ENCODE measurements around the gene ADGRL2. TPM values are rescaled to one million over a fixed set of nuclear protein-coding genes. Genes with fewer than 3 reads are reported as not detected.

Gene ADGRL2
- total RNA-seq, 1 experiment from 2014 or later: 0.51 TPM

DNA sequence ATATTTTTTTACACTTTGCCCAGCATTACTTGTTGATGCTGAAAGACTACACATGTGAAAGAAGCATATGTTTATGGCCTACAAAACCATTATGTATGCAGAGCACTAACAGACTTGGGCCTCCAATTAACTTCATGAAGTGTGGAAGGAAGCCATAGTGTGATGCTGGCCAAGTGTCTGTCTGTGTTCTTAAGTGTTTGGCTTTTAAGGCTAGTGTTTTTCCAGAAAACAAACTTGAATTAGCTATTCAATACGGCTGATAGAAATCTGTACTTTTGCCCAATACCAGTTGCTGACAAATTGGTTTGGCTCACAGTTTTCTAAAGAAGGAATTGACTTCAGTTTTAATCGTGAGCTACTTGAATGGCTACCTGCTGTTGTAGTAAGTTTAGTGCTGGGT, 136.1 kb downstream of the ADGRL2 start:
- Histone ChIP-seq H4K20me1 (ENCODE audit: low read length) (no peaks in the 10 kb centered on the region), H3K79me2 (ENCODE audit: low read length) (no peaks in the 10 kb centered on the region), H3K4me1 (ENCODE audit: insufficient read depth, low read length) (no peaks in the 10 kb centered on the region), H3K9ac (ENCODE audit: low read length) (no peak overlapping the region), H3K4me2 (ENCODE audit: low read length) (no peak overlapping the region), H3K9me3 (ENCODE audit: low read length) (no peaks in the 10 kb centered on the region), H3K36me3 (ENCODE audit: low read depth, low read length) (no peaks in the 10 kb centered on the region), H3F3A (ENCODE audit: low read length, unreplicated experiment) (no peaks in the 10 kb centered on the region), H2AFZ (ENCODE audit: low read length) (no peak overlapping the region), H3K4me3 (ENCODE audit: low read length) (no peak overlapping the region), H3K27me3 (ENCODE audit: low read length) (peaks cover 49% of the 10 kb centered on the region), H3K27ac (ENCODE audit: low read length) (no peak overlapping the region), H3K9me2 (replicated peaks; ENCODE audit: low read length) (no peaks in the 10 kb centered on the region)
- TF ChIP-seq EZH2 (IDR thresholded peaks at IDR 0.05; ENCODE audit: low read length, unreplicated experiment) (no peak), CTCF (conservative IDR thresholded peaks at IDR 0.05; ENCODE audit: low read depth, low read length) (no peak), EZH2phosphoT487 (IDR thresholded peaks at IDR 0.05; ENCODE audit: borderline replicate concordance, low read length) (no peak)
- ATAC-seq (no peak), DNase-seq (no peak)
- CTCF ChIA-PET: no interaction called here
- BruUV-seq (replicated peaks): no TSS peak
- intact Hi-C loops (cut with micrococcal nuclease): no loop called here
- POLR2A ChIA-PET (ENCODE audit: unreplicated experiment): no interaction called here

DNA sequence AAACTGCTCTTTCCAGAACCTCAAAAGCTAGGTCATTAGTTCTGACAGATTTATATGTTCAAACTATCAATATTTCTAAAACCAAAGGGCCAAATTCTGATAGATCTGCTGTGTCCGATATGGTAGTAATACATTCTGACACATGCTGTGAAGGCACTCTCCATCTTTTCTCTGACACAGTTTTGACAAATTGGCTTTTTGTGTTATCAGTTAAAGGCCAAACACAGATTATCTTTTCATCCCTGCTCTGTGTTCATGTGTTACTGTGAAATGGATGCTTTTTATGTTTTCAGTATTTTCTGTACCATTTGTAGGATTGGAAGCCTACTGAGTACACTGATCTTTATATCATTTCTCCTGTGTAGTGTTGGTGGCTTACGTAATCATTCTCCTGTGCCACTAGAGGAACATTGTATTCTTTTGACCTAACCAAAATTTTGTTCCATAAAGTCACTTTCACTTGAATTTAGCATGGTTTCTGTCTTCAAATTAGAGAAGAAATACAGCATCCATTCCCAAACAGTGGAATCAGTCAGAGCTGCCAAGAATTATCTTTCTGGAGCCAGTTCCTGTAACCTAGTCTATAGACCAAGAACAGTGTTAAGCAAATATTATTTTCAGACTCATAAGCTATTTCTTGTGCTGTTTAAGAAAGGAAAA, 137.2 kb downstream of the ADGRL2 start:
- ATAC-seq (no peak), DNase-seq (no peak)
- intact Hi-C loops (cut with micrococcal nuclease): no loop called here
- no peak overlapping the region for H2AFZ ChIP-seq (ENCODE audit: low read length)
- POLR2A ChIA-PET (ENCODE audit: unreplicated experiment): no interaction called here
- no peaks in the 10 kb centered on the region for H3F3A ChIP-seq (ENCODE audit: low read length, unreplicated experiment)
- H3K4me3 ChIP-seq (ENCODE audit: low read length): no peak overlapping the region
- CTCF ChIA-PET: no interaction called here
- H3K79me2 ChIP-seq (ENCODE audit: low read length): no peaks in the 10 kb centered on the region
- H4K20me1 ChIP-seq (ENCODE audit: low read length): no peaks in the 10 kb centered on the region
- H3K27me3 ChIP-seq (ENCODE audit: low read length): peaks cover 50% of the 10 kb centered on the region
- no peak overlapping the region for H3K9ac ChIP-seq (ENCODE audit: low read length)
- H3K4me1 ChIP-seq (ENCODE audit: insufficient read depth, low read length): no peaks in the 10 kb centered on the region
- H3K9me3 ChIP-seq (ENCODE audit: low read length): no peaks in the 10 kb centered on the region
- no peaks in the 10 kb centered on the region for H3K36me3 ChIP-seq (ENCODE audit: low read depth, low read length)
- no peak overlapping the region for H3K4me2 ChIP-seq (ENCODE audit: low read length)
- no peaks in the 10 kb centered on the region for H3K9me2 ChIP-seq (replicated peaks; ENCODE audit: low read length)
- no peak for TF ChIP-seq EZH2phosphoT487 (IDR thresholded peaks at IDR 0.05; ENCODE audit: borderline replicate concordance, low read length)
- TF ChIP-seq EZH2 (IDR thresholded peaks at IDR 0.05; ENCODE audit: low read length, unreplicated experiment): no peak
- no peak for TF ChIP-seq CTCF (conservative IDR thresholded peaks at IDR 0.05; ENCODE audit: low read depth, low read length)
- BruUV-seq (replicated peaks): no TSS peak
- no peak overlapping the region for H3K27ac ChIP-seq (ENCODE audit: low read length)

GRCh38 chr1:81948495-81948894, 147.8 kb downstream of the ADGRL2 start:
- CTCF ChIA-PET: no interaction called here
- no peaks in the 10 kb centered on the region for H3K36me3 ChIP-seq (ENCODE audit: low read depth, low read length)
- BruUV-seq (replicated peaks): no TSS peak
- no peaks in the 10 kb centered on the region for H3K79me2 ChIP-seq (ENCODE audit: low read length)
- no peak overlapping the region for H3K9ac ChIP-seq (ENCODE audit: low read length)
- TF ChIP-seq EZH2 (IDR thresholded peaks at IDR 0.05; ENCODE audit: low read length, unreplicated experiment) (no peak), CTCF (conservative IDR thresholded peaks at IDR 0.05; ENCODE audit: low read depth, low read length) (no peak), EZH2phosphoT487 (IDR thresholded peaks at IDR 0.05; ENCODE audit: borderline replicate concordance, low read length) (no peak)
- no peak for DNase-seq
- no peaks in the 10 kb centered on the region for H3K9me2 ChIP-seq (replicated peaks; ENCODE audit: low read length)
- no peak overlapping the region for H3K4me2 ChIP-seq (ENCODE audit: low read length)
- no peaks in the 10 kb centered on the region for H4K20me1 ChIP-seq (ENCODE audit: low read length)
- no peak overlapping the region for H2AFZ ChIP-seq (ENCODE audit: low read length)
- peaks cover 88% of the 10 kb centered on the region for H3K27me3 ChIP-seq (ENCODE audit: low read length)
- no peak overlapping the region for H3K27ac ChIP-seq (ENCODE audit: low read length)
- H3K4me3 ChIP-seq (ENCODE audit: low read length): no peak overlapping the region
- intact Hi-C loops (cut with micrococcal nuclease): no loop called here
- no peaks in the 10 kb centered on the region for H3K4me1 ChIP-seq (ENCODE audit: insufficient read depth, low read length)
- POLR2A ChIA-PET (ENCODE audit: unreplicated experiment): no interaction called here
- H3K9me3 ChIP-seq (ENCODE audit: low read length): no peaks in the 10 kb centered on the region
- no peaks in the 10 kb centered on the region for H3F3A ChIP-seq (ENCODE audit: low read length, unreplicated experiment)
- no peak for ATAC-seq

Data from PC-3 (cell line).